Panc1 (cell line): ENCODE measurements around the gene NME2. TPM values are rescaled to one million over a fixed set of nuclear protein-coding genes. Genes with fewer than 3 reads are reported as not detected.

ENCODE experiments used
- ATAC-seq: fragments of 200-7000 bp; cut with Tn5 transposase; 2 replicates; pipeline ENCODE4 v1.9.1; 2020; ENCODE audit warnings: mild to moderate bottlenecking, moderate library complexity
- BruUV-seq: library from RNA; stranded (reverse); fragments of 400-500 nt; replicated peaks from 2 replicates; lab custom pipeline; 2021; lab: Mats Ljungman, UMichigan
- CTCF ChIA-PET: fragments of 300-600 bp; sonication (Branson Sonifier 250); formaldehyde crosslinking; loops from one replicate; lab custom pipeline; 2022; ENCODE audit warnings: antibody characterized with exemption; lab: Charles Lee
- POLR2A ChIA-PET: fragments of 300-600 bp; sonication (Branson Sonifier 250); formaldehyde crosslinking; loops from one replicate; lab custom pipeline; 2022; ENCODE audit warnings: antibody characterized with exemption; lab: Charles Lee
- DNase-seq: peaks from one replicate; pipeline ENCODE4 v3.0.0-alpha.2; 2010; ENCODE audit warnings: low read depth, low spot score
- H3K27ac ChIP-seq: 2 replicates; pipeline ENCODE4 v1.5.1; 2011; ENCODE audit warnings: mild to moderate bottlenecking, low read length, inconsistent platforms
- H3K27me3 ChIP-seq: fragments of 200-500 bp; sonication (Bioruptor generic); 2 replicates; pipeline ENCODE4 v1.6.0; 2014; ENCODE audit warnings: low read length, inconsistent platforms; ENCODE audit not compliant: control insufficient read depth, insufficient read depth
- H3K36me3 ChIP-seq: fragments of 200-500 bp; sonication (Bioruptor generic); 2 replicates; pipeline ENCODE4 v1.5.1; 2014; ENCODE audit warnings: inconsistent platforms, mild to moderate bottlenecking, low read length, moderate library complexity; ENCODE audit not compliant: control insufficient read depth, insufficient read depth
- H3K4me1 ChIP-seq: 2 replicates; pipeline ENCODE4 v1.5.1; 2011; ENCODE audit warnings: inconsistent platforms, mild to moderate bottlenecking, low read length, moderate library complexity; ENCODE audit not compliant: control insufficient read depth, insufficient read depth
- H3K4me3 ChIP-seq, 2 experiments: 2 replicates each; pipeline ENCODE4 v1.5.1; 2011 to 2012; ENCODE audit warnings: low read depth in 2 of 2, low read length in 2 of 2, mild to moderate bottlenecking in 2 of 2, inconsistent platforms in 1 of 2, moderate library complexity in 1 of 2
- H3K9me3 ChIP-seq: fragments of 200-500 bp; sonication (Bioruptor generic); 2 replicates; pipeline ENCODE4 v1.5.1; 2014; ENCODE audit warnings: low read depth, mild to moderate bottlenecking, inconsistent platforms, low read length, moderate library complexity; ENCODE audit not compliant: control insufficient read depth, insufficient read depth
- CTCF ChIP-seq: fragments of 450-650 bp; IDR thresholded peaks from 2 replicates; pipeline ENCODE4 v1.5.1; 2017; ENCODE audit warnings: mild to moderate bottlenecking
- POLR2AphosphoS5 ChIP-seq: IDR thresholded peaks from 2 replicates; pipeline ENCODE4 v1.6.1; 2012; ENCODE audit warnings: mild to moderate bottlenecking, low read depth, low read length, moderate library complexity
- REST ChIP-seq, 2 experiments: IDR thresholded peaks; 2 replicates each; pipeline ENCODE4 v1.6.1; 2011 to 2012; ENCODE audit warnings: low read depth in 2 of 2, control low read depth in 1 of 2, low read length in 1 of 2, mild to moderate bottlenecking in 1 of 2, moderate library complexity in 1 of 2; ENCODE audit not compliant: insufficient read depth in 1 of 2
- SIN3A ChIP-seq: IDR thresholded peaks from 2 replicates; pipeline ENCODE4 v1.6.1; 2012; ENCODE audit warnings: low read depth, mild to moderate bottlenecking, low read length, moderate library complexity, borderline replicate concordance; ENCODE audit not compliant: insufficient read depth
- TCF7L2 ChIP-seq: IDR thresholded peaks from 2 replicates; pipeline ENCODE4 v1.6.1; 2011; ENCODE audit warnings: mild to moderate bottlenecking, low read depth, low read length, inconsistent platforms
- in situ Hi-C: cut with HindIII; loops from 2 replicates; pipeline ENCODE4 v1.10.0; 2016; ENCODE audit warnings: low sequenced_read_pairs, low pct_unique_long_range_greater_than_20kb
- intact Hi-C: fragments of 100-400 bp; cut with micrococcal nuclease; formaldehyde crosslinking; loops from one replicate; pipeline ENCODE4 v1.10.0; 2022; ENCODE audit not compliant: unreplicated experiment
- total RNA-seq: library from RNA; stranded (reverse); gene quantifications from one replicate; pipeline ENCODE4 v1.2.1, GENCODE V29; 2021; ENCODE audit not compliant: unreplicated experiment

Gene NME2
- total RNA-seq, 1 experiment from 2014 or later, result 1,280 TPM

DNA sequence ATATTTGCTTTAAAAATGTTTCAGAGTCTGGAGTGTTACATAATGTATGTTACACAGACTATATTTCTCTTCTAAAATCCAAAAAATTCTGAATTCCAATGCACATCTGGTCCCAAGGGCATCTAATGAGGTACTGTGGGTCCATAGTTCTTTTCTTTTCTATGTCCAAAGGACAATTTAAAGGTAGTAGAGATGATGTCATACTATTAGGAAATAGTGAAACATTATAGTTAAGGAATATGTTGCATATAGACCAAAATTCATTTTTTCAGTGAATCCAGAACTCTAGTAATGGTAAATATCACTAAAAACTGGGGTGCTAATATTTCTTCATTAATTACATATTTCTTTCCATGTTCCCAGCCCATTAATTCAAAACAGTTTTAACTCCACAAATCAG is 23.0 kb downstream of the NME2 start:
- in situ Hi-C loops (no loop called here), intact Hi-C loops (no loop called here)
- peaks cover 19% of the 10 kb centered on the region for H3K36me3 ChIP-seq
- no peak for TF ChIP-seq SIN3A
- TF ChIP-seq REST (IDR thresholded peaks at IDR 0.05; ENCODE audit: insufficient read depth in 1 of 2, low read depth in 2 of 2, low read length in 1 of 2), result no peak
- no peak for TF ChIP-seq POLR2AphosphoS5
- TF ChIP-seq TCF7L2, result no peak
- no peak for TF ChIP-seq CTCF
- H3K27ac ChIP-seq, result no peak overlapping the region
- no TSS peak for BruUV-seq
- ChIA-PET CTCF (no interaction called here), POLR2A (no interaction called here)
- no peak overlapping the region for H3K4me3 ChIP-seq
- no peak for ATAC-seq
- DNase-seq, result no peak
- H3K27me3 ChIP-seq, result no peaks in the 10 kb centered on the region
- no peaks in the 10 kb centered on the region for H3K4me1 ChIP-seq
- no peaks in the 10 kb centered on the region for H3K9me3 ChIP-seq

GRCh38 chr17:51189628-51190027 is 23.4 kb downstream of the NME2 start:
- TF ChIP-seq TCF7L2 (no peak), POLR2AphosphoS5 (no peak), SIN3A (no peak)
- Histone ChIP-seq H3K4me3 (no peak overlapping the region), H3K27ac (no peak overlapping the region), H3K27me3 (no peaks in the 10 kb centered on the region), H3K9me3 (no peaks in the 10 kb centered on the region), H3K36me3 (peaks cover 15% of the 10 kb centered on the region), H3K4me1 (no peaks in the 10 kb centered on the region)
- in situ Hi-C loops, result no loop called here
- CTCF ChIA-PET, result no interaction called here
- ATAC-seq, result no peak
- no TSS peak for BruUV-seq
- intact Hi-C loops, result no loop called here
- POLR2A ChIA-PET, result no interaction called here
- no peak for DNase-seq

DNA sequence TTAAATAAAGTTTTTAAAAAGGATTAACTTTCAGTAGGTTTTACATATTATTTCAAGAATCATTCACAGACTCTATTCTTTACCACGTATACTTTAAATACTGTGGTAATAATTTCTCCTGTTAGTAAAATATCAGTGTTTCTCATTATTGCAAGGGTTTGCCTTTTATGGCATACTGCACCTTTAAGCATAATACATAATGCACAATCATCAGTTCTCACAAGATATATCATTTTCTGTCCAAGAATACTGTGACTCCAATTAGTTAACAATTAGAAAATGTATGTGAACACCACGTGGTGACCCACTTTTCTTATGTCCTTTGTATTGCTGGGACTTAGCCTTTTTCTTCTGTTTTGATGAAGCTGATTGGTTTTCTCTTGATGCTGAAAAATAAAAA is 25.7 kb downstream of the NME2 start:
- no peak overlapping the region for H3K4me3 ChIP-seq
- ChIA-PET POLR2A (no interaction called here), CTCF (no interaction called here)
- DNase-seq (no peak), ATAC-seq (no peak)
- H3K27ac ChIP-seq, result no peak overlapping the region
- H3K27me3 ChIP-seq, result no peaks in the 10 kb centered on the region
- BruUV-seq, result no TSS peak
- H3K36me3 ChIP-seq, result peaks cover 15% of the 10 kb centered on the region
- no peaks in the 10 kb centered on the region for H3K9me3 ChIP-seq
- H3K4me1 ChIP-seq, result no peaks in the 10 kb centered on the region
- in situ Hi-C loops, result no loop called here
- intact Hi-C loops, result no loop called here
- TF ChIP-seq SIN3A, result no peak
- TF ChIP-seq TCF7L2, result no peak
- TF ChIP-seq CTCF, result no peak
- no peak for TF ChIP-seq POLR2AphosphoS5
- no peak for TF ChIP-seq REST (IDR thresholded peaks at IDR 0.05; ENCODE audit: insufficient read depth in 1 of 2, low read depth in 2 of 2, low read length in 1 of 2)
